Measurements from ENCODE around the gene PRR29. TPM values are rescaled to one million over a fixed set of nuclear protein-coding genes. Genes with fewer than 3 reads are reported as not detected.

The PRR29 gene
- polyA plus RNA-seq, 1 of the 3 experiments (the other 2 are of a cell fraction), result 2.7 TPM

DNA sequence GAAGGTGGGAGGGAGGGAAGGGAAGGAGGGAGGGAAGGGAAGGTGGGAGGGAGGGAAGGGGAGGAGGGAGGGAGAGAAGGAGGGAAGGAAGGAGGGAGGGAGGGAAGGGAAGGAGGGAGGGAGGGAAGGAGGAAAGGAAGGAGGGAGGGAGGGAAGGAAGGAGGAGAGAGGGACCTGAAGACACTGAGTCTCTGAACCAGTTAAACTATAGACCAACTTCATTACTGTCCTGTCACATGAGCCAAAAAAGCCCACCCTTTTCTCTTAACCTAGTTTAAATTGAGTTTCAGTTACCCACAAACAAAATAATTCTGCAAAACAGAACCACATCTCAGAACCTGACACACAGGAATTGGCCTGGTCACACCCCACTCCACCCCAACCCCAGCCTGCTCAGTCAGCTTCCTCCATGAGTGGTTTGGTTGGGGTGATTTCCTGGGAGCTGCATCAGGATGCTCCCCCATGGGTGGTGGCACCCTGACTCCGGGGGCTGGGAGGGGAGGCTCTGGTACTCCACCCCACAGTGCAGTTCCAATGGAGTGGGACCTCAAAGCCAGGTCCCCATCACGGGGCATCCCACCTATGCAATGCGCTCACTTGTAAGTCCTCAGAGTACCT, 4.7 kb upstream of the PRR29 start:
- no peak for TF ChIP-seq FOSL2 (IDR thresholded peaks at IDR 0.05; ENCODE audit: borderline replicate concordance, low read depth)
- TF ChIP-seq IRF3 (IDR thresholded peaks at IDR 0.05; ENCODE audit: low read depth, low read length), result no peak
- TF ChIP-seq, protein P1, sequence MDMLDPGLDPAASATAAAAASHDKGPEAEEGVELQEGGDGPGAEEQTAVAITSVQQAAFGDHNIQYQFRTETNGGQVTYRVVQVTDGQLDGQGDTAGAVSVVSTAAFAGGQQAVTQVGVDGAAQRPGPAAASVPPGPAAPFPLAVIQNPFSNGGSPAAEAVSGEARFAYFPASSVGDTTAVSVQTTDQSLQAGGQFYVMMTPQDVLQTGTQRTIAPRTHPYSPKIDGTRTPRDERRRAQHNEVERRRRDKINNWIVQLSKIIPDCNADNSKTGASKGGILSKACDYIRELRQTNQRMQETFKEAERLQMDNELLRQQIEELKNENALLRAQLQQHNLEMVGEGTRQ (IDR thresholded peaks at IDR 0.05; ENCODE audit: borderline replicate concordance, low read depth, low read length), result no peak
- TF ChIP-seq MEF2A (IDR thresholded peaks at IDR 0.05; ENCODE audit: borderline replicate concordance, low read depth), result no peak
- TF ChIP-seq GATA2 (CRISPR knock-in tag; IDR thresholded peaks at IDR 0.05), result no peak
- no peak for TF ChIP-seq RCOR1 (IDR thresholded peaks at IDR 0.05; ENCODE audit: low read length)
- TF ChIP-seq TCF12 (IDR thresholded peaks at IDR 0.05), result no peak
- TF ChIP-seq, protein P2, sequence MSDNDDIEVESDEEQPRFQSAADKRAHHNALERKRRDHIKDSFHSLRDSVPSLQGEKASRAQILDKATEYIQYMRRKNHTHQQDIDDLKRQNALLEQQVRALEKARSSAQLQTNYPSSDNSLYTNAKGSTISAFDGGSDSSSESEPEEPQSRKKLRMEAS (IDR thresholded peaks at IDR 0.05; ENCODE audit: low read depth), result no peak
- TF ChIP-seq FOXJ3 (CRISPR knock-in tag; IDR thresholded peaks at IDR 0.05), result no peak
- TF ChIP-seq POLR2AphosphoS5 (IDR thresholded peaks at IDR 0.05; ENCODE audit: low read depth, low read length), result no peak
- TF ChIP-seq EZH2phosphoT487 (IDR thresholded peaks at IDR 0.05; ENCODE audit: borderline replicate concordance, low read depth), result no peak
- no peak for TF ChIP-seq YY1 (IDR thresholded peaks at IDR 0.05; ENCODE audit: low read depth)
- no peaks in the 10 kb centered on the region for H3F3A ChIP-seq (replicated peaks; ENCODE audit: insufficient read depth)
- H3K9me2 ChIP-seq, result no peaks in the 10 kb centered on the region
- H3K4me2 ChIP-seq, result no peak overlapping the region
- no peaks in the 10 kb centered on the region for H4K20me1 ChIP-seq (ENCODE audit: insufficient read depth)
- H3K27ac ChIP-seq (ENCODE audit: low read depth in 2 of 2, low read length in 1 of 2), result no peak overlapping the region
- no peak overlapping the region for H3K4me3 ChIP-seq (ENCODE audit: low read depth in 2 of 2, low read length in 1 of 2)
- H2AFZ ChIP-seq (ENCODE audit: low read depth), result no peak overlapping the region
- H3K36me3 ChIP-seq (replicated peaks in 1 of 2; ENCODE audit: control insufficient read depth in 1 of 2, insufficient read depth in 2 of 2, low read length in 1 of 2), result no peaks in the 10 kb centered on the region
- ChIA-PET POLR2A (no interaction called here), CTCF (interaction anchor here (0.8 to 9.5 kb wide), 13 partner anchors 12 to 140 kb away, joined by 3 to 61 read pairs (median 5); partner anchors contain the start of genes CSHL1 and GH1)
- H3K9ac ChIP-seq, result no peak overlapping the region
- H3K4me1 ChIP-seq (ENCODE audit: control insufficient read depth in 1 of 2, insufficient read depth in 2 of 2, low read depth in 1 of 2, low read length in 1 of 2), result peaks cover 0 to 4% of the 10 kb centered on the region in 2 experiments; a peak in 2 of 4 replicates
- peaks cover 41% of the 10 kb centered on the region for H3K27me3 ChIP-seq (ENCODE audit: insufficient read depth)
- H3K79me2 ChIP-seq (ENCODE audit: insufficient read depth), result no peaks in the 10 kb centered on the region
- peak; percentile 19 for DNase-seq
- WGBS (ENCODE audit: low lambda C conversion rate), result 29% methylated on average over 3 of the region's 3 CpGs
- H3K9me3 ChIP-seq, result no peaks in the 10 kb centered on the region

GRCh38 chr17:63995626-63996025, 2.5 kb upstream of the PRR29 start:
- Histone ChIP-seq H4K20me1 (ENCODE audit: insufficient read depth) (no peaks in the 10 kb centered on the region), H3K4me2 (no peak overlapping the region), H3K9me3 (no peaks in the 10 kb centered on the region), H3K36me3 (replicated peaks in 1 of 2; ENCODE audit: control insufficient read depth in 1 of 2, insufficient read depth in 2 of 2, low read length in 1 of 2) (no peaks in the 10 kb centered on the region), H3K9ac (no peak overlapping the region), H3K27me3 (ENCODE audit: insufficient read depth) (peaks cover 41% of the 10 kb centered on the region), H3K9me2 (no peaks in the 10 kb centered on the region), H3F3A (replicated peaks; ENCODE audit: insufficient read depth) (no peaks in the 10 kb centered on the region), H3K79me2 (ENCODE audit: insufficient read depth) (no peaks in the 10 kb centered on the region), H3K4me1 (ENCODE audit: control insufficient read depth in 1 of 2, insufficient read depth in 2 of 2, low read depth in 1 of 2, low read length in 1 of 2) (peaks cover 0 to 13% of the 10 kb centered on the region in 2 experiments; a peak in 2 of 4 replicates), H2AFZ (ENCODE audit: low read depth) (no peak overlapping the region), H3K4me3 (ENCODE audit: low read depth in 2 of 2, low read length in 1 of 2) (no peak overlapping the region), H3K27ac (ENCODE audit: low read depth in 2 of 2, low read length in 1 of 2) (no peak overlapping the region)
- peak; percentile 7 for DNase-seq
- TF ChIP-seq FOSL2 (IDR thresholded peaks at IDR 0.05; ENCODE audit: borderline replicate concordance, low read depth), result no peak
- no peak for TF ChIP-seq TCF12 (IDR thresholded peaks at IDR 0.05)
- TF ChIP-seq MEF2A (IDR thresholded peaks at IDR 0.05; ENCODE audit: borderline replicate concordance, low read depth), result no peak
- no peak for TF ChIP-seq GATA2 (CRISPR knock-in tag; IDR thresholded peaks at IDR 0.05)
- TF ChIP-seq TAF1 (IDR thresholded peaks at IDR 0.05; ENCODE audit: borderline replicate concordance, low read depth, low read length), result no peak
- TF ChIP-seq NFIC (IDR thresholded peaks at IDR 0.05; ENCODE audit: borderline replicate concordance), result no peak
- TF ChIP-seq, protein P3, sequence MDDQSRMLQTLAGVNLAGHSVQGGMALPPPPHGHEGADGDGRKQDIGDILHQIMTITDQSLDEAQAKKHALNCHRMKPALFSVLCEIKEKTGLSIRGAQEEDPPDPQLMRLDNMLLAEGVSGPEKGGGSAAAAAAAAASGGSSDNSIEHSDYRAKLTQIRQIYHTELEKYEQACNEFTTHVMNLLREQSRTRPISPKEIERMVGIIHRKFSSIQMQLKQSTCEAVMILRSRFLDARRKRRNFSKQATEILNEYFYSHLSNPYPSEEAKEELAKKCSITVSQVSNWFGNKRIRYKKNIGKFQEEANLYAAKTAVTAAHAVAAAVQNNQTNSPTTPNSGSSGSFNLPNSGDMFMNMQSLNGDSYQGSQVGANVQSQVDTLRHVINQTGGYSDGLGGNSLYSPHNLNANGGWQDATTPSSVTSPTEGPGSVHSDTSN (IDR thresholded peaks at IDR 0.05), result no peak
- no peak for TF ChIP-seq EP300 (IDR thresholded peaks at IDR 0.05; ENCODE audit: borderline replicate concordance in 1 of 2, low read depth in 1 of 2, low read length in 1 of 2)
- TF ChIP-seq, protein P4, sequence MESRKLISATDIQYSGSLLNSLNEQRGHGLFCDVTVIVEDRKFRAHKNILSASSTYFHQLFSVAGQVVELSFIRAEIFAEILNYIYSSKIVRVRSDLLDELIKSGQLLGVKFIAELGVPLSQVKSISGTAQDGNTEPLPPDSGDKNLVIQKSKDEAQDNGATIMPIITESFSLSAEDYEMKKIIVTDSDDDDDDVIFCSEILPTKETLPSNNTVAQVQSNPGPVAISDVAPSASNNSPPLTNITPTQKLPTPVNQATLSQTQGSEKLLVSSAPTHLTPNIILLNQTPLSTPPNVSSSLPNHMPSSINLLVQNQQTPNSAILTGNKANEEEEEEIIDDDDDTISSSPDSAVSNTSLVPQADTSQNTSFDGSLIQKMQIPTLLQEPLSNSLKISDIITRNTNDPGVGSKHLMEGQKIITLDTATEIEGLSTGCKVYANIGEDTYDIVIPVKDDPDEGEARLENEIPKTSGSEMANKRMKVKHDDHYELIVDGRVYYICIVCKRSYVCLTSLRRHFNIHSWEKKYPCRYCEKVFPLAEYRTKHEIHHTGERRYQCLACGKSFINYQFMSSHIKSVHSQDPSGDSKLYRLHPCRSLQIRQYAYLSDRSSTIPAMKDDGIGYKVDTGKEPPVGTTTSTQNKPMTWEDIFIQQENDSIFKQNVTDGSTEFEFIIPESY (IDR thresholded peaks at IDR 0.05; ENCODE audit: borderline replicate concordance, low read depth), result no peak
- no peak for TF ChIP-seq FOXM1 (IDR thresholded peaks at IDR 0.05; ENCODE audit: low read depth)
- POLR2A ChIA-PET, result no interaction called here
- 51% methylated on average over 5 of the region's 5 CpGs for WGBS (ENCODE audit: low lambda C conversion rate)
- CTCF ChIA-PET, result interaction anchor here (1.2 to 9.5 kb wide), 2 partner anchors 77 to 85 kb away, joined by 5 to 61 read pairs; partner anchors contain the start of genes CSHL1 and GH1

Measured in SK-N-SH (cell line).